ENCODE measurements around the gene ABCC5.

- TF ChIP-seq CTCF (IDR thresholded peaks at IDR 0.05) (no peak), POLR2A (IDR thresholded peaks at IDR 0.05) (no peak)
Observed at GRCh38 chr3:183918178-183918577, 99.5 kb downstream of the ABCC5 start.
